Frontal cortex (tissue), 4 donors: ENCODE results near the gene CASTOR2. TPM values are rescaled to one million over a fixed set of nuclear protein-coding genes. Genes with fewer than 3 reads are reported as not detected.
"Not testable (repeated sequence)": the region's sequence is repeated elsewhere in the genome, so short reads cannot be mapped to it uniquely, and the experiment has no call there.

Source experiments
- DNase-seq, 2 donors: peaks; one replicate each; pipeline ENCODE4 v3.0.0; 2012; ENCODE audit warnings: low spot score in 2 of 2
- FAIRE-seq: peaks from 2 replicates; lab custom pipeline; 2012; peaks lifted over from hg19 to GRCh38; lab: Jason Lieb, UNC
- total RNA-seq: library from RNA; depleted of rRNA; stranded (reverse); fragments of >200 nt; gene quantifications from one replicate; pipeline ENCODE4 v1.2.3, GENCODE V29; 2014
- donor health status: control.
- donor health status: control.
- donor health status: control.

CASTOR2 gene
- total RNA-seq, 1 donor from 2014 or later = 40.8 TPM

DNA sequence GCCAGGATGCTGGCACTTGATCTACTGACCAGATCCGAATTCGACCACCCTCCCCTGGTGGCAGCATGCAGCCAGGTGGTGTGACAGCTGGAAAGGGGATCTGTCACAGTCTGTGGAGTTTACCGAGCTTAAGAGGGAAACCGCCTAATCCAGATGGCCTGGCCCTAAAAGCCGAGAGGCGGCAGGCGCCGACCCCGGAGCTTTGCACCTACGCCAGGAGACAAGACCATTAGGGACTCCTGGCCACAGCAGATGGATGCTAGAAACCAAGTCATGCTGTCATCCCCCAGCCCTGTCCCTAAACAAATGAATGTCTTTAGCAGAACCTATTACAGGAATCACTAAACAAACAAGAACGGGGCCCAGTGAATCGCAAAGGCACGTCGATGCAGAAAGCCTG, 81.4 kb downstream of the CASTOR2 start:
- no peak for DNase-seq
- FAIRE-seq = no peak

GRCh38 chr7:75048435-75049379, 84.2 kb downstream of the CASTOR2 start:
- FAIRE-seq = no peak

GRCh38 chr7:75049817-75050216, 85.3 kb downstream of the CASTOR2 start:
- FAIRE-seq = no peak

More at GRCh38 chr7:75048435-75049379, 84.2 kb downstream of the CASTOR2 start:
- no peak for DNase-seq

DNA sequence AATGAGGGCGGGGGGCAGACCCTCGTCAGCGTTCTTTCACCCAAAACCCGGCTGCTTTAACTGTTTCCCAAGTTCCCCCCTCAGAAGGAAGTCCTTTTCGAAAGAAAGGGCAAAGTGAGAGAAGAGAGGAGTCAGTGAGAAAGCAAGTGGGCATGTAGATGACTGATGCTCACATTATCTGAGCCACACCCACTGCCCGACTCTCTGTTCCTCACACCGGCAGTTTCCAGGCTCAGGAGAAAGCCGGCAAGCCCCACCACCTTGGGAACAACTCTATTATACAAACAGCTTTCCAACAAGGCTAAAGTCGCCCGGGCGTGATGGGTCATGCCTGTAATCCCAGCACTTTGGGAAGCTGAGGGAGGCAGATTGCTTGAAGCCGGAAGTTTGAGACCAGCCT, 86.0 kb downstream of the CASTOR2 start:
- DNase-seq (no peak), FAIRE-seq (no peak)

More at GRCh38 chr7:75049817-75050216, 85.3 kb downstream of the CASTOR2 start:
- no peak for DNase-seq

DNA sequence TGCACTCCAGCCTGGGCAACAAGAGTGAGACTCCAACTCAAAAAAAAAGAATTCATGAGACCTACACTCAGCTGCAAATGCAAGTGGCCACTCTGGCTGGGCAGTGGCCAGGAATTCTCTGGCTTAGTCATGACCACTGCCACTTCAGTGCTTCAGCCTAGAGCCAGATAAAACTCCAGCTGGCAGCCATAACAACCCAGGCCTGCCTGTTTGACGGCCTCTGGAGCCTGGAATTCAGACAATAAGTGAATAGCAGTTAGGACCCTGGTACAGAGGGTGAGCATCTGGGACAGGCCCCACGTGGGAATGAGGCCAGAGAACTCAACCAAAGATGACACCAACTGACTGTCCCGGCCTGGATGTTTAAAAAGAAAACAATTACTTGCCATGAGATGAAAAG, 90.2 kb downstream of the CASTOR2 start:
- DNase-seq = peak; percentile 49 to 54
- FAIRE-seq = no peak

GRCh38 chr7:75055155-75055554, 90.7 kb downstream of the CASTOR2 start:
- DNase-seq = no peak
- no peak for FAIRE-seq

- FAIRE-seq (no peak), DNase-seq (no peak)
Observed at GRCh38 chr7:75055830-75056772, 91.6 kb downstream of the CASTOR2 start.

- FAIRE-seq (no peak), DNase-seq (no peak)
Observed at GRCh38 chr7:75058406-75058805, 93.9 kb downstream of the CASTOR2 start.

DNA sequence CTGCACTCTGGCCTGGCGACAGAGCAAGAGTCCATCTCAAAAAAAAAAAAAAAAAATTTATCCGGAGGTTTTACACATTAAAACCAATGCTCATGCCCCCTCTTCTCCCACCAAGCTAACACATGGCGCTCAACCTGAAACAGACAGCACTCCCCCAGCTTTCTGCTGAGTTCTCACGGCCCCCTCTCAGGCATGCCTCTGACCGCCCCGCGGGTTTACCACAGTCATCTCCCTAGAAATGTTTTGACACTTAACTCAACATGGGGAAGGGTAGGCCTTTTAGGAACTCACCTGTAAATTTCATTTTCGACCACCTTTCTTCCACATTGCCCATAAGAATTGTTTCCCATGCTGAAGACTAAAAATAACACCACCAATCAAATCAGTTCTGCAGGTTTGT, 99.8 kb downstream of the CASTOR2 start:
- DNase-seq (no peak), FAIRE-seq (no peak)

DNA sequence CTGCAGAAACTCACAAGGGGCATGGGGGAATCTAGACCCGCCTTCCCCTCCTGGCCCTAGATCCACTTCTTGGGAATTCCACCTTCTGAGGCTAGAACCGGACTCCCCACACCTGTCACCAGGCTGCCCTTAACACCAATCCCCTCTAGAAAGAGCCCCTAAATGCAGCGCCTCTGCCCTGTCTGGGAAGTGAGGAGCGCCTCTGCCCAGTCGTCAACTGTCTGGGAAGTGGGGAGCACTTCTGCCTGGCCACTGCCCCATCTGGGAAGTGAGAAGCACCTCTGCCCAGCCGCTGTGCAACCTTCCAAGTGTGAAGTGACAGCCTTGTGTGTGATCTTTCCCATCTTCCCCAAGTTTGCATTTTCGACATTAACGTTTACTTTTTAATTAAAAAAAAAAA, 100.3 kb downstream of the CASTOR2 start:
- no peak for DNase-seq
- FAIRE-seq = no peak

DNA sequence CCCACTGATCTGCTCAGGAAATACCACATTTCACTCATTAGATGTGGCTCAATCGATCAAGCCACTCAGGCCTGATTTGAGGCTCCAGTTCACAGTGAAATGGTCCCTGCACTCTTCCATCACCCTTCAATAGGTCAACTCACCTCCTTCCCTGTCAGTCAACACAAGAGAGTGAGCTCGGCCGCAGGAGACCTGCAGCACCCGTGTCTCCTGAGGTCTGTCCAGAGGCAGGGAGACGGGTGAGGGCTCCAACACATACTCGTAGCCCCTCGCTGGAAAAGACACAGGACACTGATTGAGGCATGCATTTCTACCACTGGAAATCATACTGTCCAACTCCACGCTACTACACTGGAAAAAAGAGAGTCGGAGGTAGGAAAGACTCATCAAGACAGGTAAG, 102.0 kb downstream of the CASTOR2 start:
- FAIRE-seq (no peak), DNase-seq (no peak)

- DNase-seq = no peak
- no peak for FAIRE-seq
Observed at GRCh38 chr7:75072981-75073283, 108.4 kb downstream of the CASTOR2 start.

DNA sequence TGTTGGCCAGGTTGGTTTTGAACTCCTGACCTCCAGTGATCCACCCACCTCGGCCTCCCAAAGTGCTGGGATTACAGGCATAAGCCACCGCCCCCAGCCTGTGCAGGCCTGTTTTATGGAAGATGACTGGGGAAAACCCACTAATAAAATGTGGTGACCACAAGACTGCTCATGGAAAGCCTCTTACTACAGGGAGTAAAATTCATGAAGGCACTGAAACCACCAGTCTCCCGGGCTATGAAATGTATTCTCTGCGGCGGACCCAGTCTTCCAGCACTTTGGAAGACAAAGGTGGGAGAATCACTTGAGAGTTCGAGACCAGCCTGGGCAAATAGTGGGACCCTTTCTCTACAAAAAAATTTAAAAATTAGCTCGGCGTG, 109.7 kb downstream of the CASTOR2 start:
- DNase-seq, FAIRE-seq: not testable (repeated sequence)

Other genes starting within 250 kb of the CASTOR2 start
- gene NCF1, start 190.7 kb upstream of the CASTOR2 start, total RNA-seq = under 0.01 TPM
- 53.0 TPM for gene GTF2IRD2, start 113.1 kb upstream of the CASTOR2 start, total RNA-seq
- gene RCC1L, start 109.1 kb downstream of the CASTOR2 start, total RNA-seq = 20.8 TPM
- 57.5 TPM for gene GTF2IRD2B, start 127.9 kb downstream of the CASTOR2 start, total RNA-seq